ENCODE data around the gene TM4SF18.
"Not testable (repeated sequence)": the region's sequence is repeated elsewhere in the genome, so short reads cannot be mapped to it uniquely, and the experiment has no call there.

TM4SF18 gene

GRCh38 chr3:149368201-149368673, 34.8 kb upstream of the TM4SF18 start:
- DNase-seq, result no peak

DNA sequence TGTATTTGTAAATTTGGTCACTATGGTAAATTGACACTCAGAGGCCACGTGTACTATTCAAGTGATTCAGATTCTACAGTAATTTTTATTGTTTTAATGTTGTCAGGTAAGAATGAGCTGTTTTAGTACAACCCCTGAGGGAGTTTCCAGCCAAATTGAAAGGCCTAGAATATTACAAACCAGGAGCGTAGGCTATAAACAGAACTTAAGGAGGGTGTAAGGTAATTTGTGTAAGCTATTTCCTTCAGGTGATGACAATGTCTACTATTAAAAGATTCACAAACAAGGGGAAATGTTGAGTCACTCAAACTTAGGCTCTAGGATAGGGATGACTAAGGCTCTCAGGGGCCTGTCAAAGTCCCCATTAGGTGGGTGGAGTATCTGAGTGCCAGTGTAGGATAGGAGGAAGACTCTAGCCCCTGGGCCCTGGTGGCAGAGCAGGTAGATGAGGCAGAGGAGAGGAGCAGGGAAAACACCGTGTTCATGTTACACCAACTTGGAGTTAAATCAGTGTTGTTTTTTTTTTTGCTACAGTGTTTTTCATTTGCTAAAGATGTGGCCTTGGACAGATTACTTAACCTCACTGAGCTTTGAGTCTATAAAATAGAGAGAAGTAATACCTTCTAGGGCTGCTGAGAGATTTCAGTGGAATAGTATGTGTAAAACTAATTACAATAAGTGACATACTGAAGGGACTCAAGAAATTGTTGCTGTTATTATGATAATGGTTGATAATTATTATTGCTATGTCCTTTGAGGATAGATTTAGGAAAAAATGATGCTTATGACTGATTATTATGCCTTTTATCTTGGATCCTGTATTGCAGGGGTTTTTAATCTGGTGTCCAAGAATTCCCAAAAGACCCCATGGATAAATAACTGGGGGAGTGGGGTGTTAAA, 33.8 kb upstream of the TM4SF18 start:
- DNase-seq, result peak; percentile 17

GRCh38 chr3:149366031-149366430, 32.6 kb upstream of the TM4SF18 start:
- DNase-seq, result no peak

DNA sequence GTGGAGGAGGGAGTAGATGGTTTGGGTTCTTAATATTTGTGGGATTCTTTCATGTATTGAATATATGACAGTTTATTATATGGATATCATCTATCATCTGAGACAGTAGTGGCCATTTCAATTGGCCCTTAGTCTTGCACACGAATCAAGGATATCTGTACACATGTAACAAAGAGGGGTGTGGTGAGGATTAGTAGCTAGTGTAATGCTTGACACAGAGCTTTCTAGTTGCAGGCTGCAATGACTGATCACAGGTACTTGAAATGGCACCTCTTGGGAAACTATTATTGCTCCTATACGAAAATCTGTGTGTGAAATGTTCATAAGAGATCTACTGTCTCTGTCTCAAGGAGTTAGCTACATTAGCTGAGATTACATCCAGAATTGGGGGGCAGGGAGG, 31.2 kb upstream of the TM4SF18 start:
- DNase-seq, result no peak

DNA sequence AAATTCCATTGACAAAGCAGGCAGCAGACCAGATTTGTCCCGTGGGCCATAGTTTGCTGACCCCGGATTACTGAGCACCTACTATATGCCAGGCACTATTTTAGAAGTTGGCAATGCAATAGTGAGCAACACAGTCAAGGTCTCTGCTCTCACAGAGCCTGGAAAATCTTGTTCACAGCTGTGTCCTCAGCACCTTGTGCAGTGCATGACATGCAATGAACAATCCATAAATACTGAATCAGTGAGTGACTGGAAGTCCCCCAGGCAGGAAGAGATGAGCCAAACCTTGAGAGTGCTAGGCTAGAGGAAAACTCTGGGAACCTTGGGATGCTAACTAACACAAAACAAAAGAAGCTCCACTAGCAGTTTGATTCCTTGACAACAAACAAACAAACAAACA, 29.6 kb upstream of the TM4SF18 start:
- DNase-seq, result no peak

DNA sequence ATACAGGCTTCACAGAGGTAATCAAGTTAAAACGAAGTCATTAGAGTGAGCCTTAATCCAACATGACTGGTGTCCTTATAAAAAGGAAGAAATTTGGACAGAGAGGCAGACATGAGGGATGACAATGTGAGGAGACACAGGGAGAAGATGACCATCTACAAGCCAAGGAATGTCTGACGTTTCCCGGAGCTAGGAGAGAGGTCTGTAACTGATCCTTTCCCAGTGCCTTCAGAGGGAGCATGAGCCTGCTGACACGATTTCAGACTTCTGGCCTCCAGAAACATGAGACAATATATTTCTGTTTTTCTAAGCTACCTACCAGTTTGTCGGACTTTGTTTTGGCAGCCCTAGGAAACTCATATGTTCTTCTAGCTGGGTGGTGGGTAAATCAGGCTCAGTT, 28.9 kb upstream of the TM4SF18 start:
- no peak for DNase-seq

- no peak for DNase-seq
Observed at GRCh38 chr3:149356630-149357029, 23.2 kb upstream of the TM4SF18 start.

- DNase-seq, result no peak
Observed at GRCh38 chr3:149356044-149356592, 22.7 kb upstream of the TM4SF18 start.

DNA sequence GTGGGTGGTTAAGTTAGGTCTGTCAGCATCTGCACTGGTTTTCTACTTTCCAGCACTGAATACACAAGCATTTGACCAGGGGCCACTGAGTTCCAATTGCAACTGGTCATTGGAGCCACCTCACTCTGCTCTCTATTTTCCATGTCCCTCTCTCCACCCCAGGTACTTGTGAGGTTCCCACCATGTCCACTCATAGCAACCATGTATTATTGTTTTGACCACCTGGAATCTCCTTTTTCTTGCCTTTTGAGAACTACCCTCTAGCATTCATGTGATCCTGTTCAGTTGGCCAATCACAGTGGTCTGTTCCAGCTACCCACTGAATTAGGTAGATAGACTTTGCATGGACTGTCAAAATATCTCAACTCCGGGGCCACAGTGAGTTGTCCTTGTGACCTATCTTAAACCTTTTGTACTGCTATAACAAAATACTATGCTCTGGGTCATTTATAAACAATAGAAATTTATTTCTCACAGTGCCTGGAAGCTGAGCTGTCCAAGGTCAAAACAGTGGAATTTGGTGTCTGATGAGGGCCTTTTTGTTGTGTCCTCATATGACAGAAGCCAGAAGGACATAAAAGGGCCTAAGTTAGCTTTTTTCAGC, 20.2 kb upstream of the TM4SF18 start:
- no peak for DNase-seq

GRCh38 chr3:149352556-149352955, 19.1 kb upstream of the TM4SF18 start:
- DNase-seq, result peak; percentile 61

DNA sequence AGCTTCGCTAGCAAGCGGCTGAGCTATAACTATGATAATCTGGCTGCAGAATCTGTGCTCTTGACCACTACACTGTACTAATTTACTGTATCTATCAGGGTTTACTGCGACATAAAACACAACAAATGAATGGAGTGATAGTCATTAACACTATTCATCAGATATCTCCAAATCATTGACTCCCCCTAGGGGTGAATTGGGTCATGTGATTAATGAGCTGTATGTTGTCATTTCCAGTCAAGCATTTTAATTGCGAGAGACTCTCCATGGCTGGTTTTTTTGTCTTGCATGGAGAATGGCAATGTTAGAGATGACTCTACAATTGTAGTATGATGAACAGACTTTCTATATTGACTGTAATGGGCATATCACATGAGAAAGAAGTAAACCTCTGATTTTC, 10.5 kb upstream of the TM4SF18 start:
- no peak for DNase-seq

GRCh38 chr3:149342413-149343380, 9.3 kb upstream of the TM4SF18 start:
- DNase-seq, result no peak

DNA sequence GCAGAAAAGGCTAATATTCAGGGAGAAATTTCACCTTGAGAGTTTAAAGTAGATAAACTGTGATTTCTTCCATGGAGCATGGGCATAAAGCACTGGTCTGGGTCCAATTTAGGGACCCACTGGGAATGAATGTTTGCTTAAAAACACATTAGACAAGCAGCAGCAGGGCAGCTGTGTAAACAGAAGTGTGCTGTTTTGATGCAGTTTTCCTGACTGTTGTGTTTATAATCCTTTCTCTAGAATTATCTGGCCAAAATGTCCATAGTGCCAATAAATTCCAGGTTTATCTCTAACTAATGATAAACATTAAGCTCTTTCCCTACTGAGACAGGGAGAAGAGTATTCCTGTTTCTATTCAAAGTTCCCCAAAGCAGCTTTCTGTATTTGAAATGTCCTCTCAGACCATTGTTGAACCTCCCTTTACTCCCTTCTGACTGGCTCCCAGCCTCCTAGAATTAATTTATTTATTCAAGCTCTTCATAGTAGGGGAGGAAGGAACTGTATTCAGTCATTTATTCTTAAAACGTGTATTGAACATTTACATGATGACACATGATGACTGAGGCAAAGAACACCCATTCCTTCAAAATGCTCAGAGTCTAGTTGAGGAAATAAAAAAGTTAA, 7.0 kb upstream of the TM4SF18 start:
- no peak for DNase-seq

- DNase-seq, result peak; percentile 7
Observed at GRCh38 chr3:149339931-149340309, 6.5 kb upstream of the TM4SF18 start.

DNA sequence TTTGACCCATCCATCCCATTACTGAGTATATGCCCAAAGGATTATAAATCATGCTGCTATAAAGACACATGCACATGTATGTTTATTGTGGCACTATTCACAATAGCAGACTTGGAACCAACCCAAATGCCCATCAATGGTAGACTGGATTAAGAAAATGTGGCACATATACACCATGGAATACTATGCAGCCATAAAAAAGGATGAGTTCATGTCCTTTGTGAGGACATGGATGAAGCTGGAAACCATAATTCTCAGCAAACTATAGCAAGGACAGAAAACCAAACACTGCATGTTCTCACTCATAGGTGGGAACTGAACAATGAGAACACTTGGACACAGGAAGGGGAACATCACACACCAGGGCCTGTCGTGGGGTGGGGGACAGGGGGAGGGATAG, 4.0 kb upstream of the TM4SF18 start:
- DNase-seq, result not testable (repeated sequence)

GRCh38 chr3:149336925-149337324, 3.5 kb upstream of the TM4SF18 start:
- DNase-seq, result no peak

DNA sequence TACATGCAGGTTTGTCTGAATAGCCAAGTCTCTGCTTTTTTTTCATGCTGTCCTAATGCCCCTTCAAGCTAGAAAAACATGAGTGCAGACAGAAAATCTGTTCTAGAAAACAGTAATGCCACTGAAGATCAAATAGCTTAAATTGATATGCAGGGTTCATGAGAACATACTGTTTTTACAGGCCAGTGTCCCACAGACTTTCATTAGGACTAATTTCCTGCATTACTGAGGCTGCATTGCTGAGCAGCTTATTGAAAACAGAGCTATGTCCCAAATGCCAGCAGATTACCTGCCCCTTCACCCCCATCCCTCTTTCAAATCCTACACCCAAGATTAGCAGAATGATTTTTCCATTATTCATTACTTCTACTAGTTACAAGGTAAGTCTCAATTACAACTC, 665 bp downstream of the TM4SF18 start:
- no peak for DNase-seq

- no peak for DNase-seq
Observed at GRCh38 chr3:149332227-149332765, 1.1 kb downstream of the TM4SF18 start.

DNA sequence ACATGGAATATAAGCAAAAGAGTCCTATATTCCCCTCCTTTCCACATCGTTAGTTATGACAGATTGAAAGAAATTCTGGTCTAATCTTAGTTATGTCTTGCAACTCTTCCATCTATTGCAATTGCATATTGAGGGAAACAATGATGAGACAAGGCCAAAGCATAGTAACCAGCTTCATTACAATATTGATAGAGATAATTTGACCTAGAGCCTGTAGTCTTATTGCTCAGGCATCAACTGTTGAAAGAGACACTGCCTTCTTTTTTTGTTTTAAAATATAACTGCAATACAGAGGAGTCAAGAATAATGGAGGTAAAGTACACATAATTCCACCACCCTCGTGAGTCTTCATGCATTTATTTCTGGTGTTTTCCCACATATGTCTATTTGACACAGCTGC, 2.0 kb downstream of the TM4SF18 start:
- no peak for DNase-seq

DNA sequence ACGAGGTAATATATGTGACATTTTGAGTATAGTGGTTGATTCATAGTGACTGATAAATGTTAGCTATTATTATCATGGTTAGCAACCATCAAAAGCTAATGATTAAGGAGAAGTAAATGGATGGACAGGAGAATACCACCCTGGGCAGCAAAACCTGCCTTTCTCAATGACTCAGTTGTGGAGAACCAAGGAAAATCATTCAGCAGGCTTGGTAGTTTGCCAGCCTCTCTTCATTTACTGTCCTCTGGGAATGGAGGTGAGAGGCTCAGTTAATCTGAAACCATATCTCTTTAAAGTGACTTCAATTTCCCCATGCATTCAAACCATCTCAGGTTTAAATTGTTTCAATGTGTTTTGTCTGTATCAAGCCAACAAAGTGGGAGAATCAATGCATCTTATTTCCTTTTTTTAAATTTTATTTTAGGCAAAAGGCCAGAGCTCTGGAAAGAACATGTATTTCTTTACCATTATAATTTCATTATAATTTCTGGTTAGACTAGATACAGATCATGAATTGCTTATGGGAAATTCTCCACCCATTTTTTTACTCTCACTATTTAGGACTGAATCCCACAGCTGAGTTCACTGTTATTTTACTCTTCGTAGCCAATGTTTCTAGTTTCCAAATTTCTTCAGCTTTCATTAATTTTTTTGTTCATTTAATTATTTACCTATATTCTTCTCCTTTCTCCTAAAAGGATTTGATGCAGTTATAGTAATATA, 2.7 kb downstream of the TM4SF18 start:
- no peak for DNase-seq

- DNase-seq, result no peak
Observed at GRCh38 chr3:149327156-149327555, 6.3 kb downstream of the TM4SF18 start.
